Type B pancreatic cell (in vitro differentiated cells): ENCODE results near the gene POU2F3. TPM values are rescaled to one million over a fixed set of nuclear protein-coding genes. Genes with fewer than 3 reads are reported as not detected.

Experiments
- DNase-seq: peaks from one replicate; pipeline ENCODE4 v3.0.0; 2021; ENCODE audit warnings: mixed read lengths; ENCODE audit not compliant: unreplicated experiment; ENCODE audit errors: extremely low spot score
- H3K27ac Mint-ChIP-seq: 2 replicates; pipeline ENCODE4 v1.8.0; 2021; ENCODE audit warnings: mild to moderate bottlenecking, mixed read lengths
- H3K27me3 Mint-ChIP-seq: 2 replicates; pipeline ENCODE4 v1.8.0; 2021; ENCODE audit warnings: mixed read lengths
- H3K36me3 Mint-ChIP-seq: 2 replicates; pipeline ENCODE4 v1.8.0; 2021; ENCODE audit warnings: mixed read lengths
- H3K4me1 Mint-ChIP-seq: one replicate; pipeline ENCODE4 v1.8.0; 2021; ENCODE audit warnings: mixed read lengths; ENCODE audit not compliant: unreplicated experiment
- H3K4me3 Mint-ChIP-seq: 2 replicates; pipeline ENCODE4 v1.8.0; 2021; ENCODE audit warnings: mild to moderate bottlenecking, mixed read lengths
- H3K9me3 Mint-ChIP-seq: 2 replicates; pipeline ENCODE4 v1.8.0; 2021; ENCODE audit warnings: mixed read lengths
- total RNA-seq: library from RNA; stranded (reverse); gene quantifications from 2 replicates; pipeline ENCODE4 v1.2.1, GENCODE V29; 2021; ENCODE audit warnings: low replicate concordance
- TF ChIP-seq, protein P1 (sequence below): fragments of 200-600 bp; sonication (generic); conservative IDR thresholded peaks from 2 replicates; pipeline ENCODE4 v1.5.0; 2021; ENCODE audit warnings: antibody characterized with exemption, mild to moderate bottlenecking

Gene POU2F3
- total RNA-seq, 1 donor from 2014 or later: 1.4 TPM

DNA sequence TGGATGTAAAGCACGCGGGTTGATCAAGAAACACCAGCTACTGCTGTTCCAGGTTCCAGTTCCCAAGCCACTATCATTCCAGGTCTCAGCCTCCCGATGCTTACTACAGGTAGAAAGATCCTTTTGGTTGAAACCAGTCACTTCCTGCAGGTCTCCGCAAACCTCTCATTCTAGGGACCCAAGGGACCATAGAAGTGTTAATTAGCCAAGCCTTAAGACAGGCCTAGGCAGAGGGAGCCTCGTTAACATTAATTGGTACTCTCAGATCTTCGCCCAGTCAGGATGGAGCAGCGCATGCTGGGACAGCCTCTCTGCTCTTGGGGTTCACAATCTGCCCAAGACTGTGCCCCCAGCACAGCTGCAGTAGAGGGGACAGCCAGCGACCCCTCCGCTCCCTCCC is 40.3 kb upstream of the POU2F3 start:
- TF ChIP-seq, protein P1, sequence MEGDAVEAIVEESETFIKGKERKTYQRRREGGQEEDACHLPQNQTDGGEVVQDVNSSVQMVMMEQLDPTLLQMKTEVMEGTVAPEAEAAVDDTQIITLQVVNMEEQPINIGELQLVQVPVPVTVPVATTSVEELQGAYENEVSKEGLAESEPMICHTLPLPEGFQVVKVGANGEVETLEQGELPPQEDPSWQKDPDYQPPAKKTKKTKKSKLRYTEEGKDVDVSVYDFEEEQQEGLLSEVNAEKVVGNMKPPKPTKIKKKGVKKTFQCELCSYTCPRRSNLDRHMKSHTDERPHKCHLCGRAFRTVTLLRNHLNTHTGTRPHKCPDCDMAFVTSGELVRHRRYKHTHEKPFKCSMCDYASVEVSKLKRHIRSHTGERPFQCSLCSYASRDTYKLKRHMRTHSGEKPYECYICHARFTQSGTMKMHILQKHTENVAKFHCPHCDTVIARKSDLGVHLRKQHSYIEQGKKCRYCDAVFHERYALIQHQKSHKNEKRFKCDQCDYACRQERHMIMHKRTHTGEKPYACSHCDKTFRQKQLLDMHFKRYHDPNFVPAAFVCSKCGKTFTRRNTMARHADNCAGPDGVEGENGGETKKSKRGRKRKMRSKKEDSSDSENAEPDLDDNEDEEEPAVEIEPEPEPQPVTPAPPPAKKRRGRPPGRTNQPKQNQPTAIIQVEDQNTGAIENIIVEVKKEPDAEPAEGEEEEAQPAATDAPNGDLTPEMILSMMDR: no peak
- Mint-ChIP-seq H3K9me3 (no peaks in the 10 kb centered on the region), H3K36me3 (no peaks in the 10 kb centered on the region), H3K4me3 (no peak overlapping the region), H3K4me1 (peaks cover 43% of the 10 kb centered on the region), H3K27ac (no peak overlapping the region), H3K27me3 (peaks cover 21% of the 10 kb centered on the region)
- no peak for DNase-seq

GRCh38 chr11:120200677-120201076 is 39.3 kb upstream of the POU2F3 start:
- TF ChIP-seq, protein P1: no peak
- DNase-seq: no peak
- peaks cover 23% of the 10 kb centered on the region for H3K27me3 Mint-ChIP-seq
- H3K9me3 Mint-ChIP-seq: no peaks in the 10 kb centered on the region
- no peak overlapping the region for H3K27ac Mint-ChIP-seq
- peaks cover 33% of the 10 kb centered on the region for H3K4me1 Mint-ChIP-seq
- no peak overlapping the region for H3K4me3 Mint-ChIP-seq
- no peaks in the 10 kb centered on the region for H3K36me3 Mint-ChIP-seq

DNA sequence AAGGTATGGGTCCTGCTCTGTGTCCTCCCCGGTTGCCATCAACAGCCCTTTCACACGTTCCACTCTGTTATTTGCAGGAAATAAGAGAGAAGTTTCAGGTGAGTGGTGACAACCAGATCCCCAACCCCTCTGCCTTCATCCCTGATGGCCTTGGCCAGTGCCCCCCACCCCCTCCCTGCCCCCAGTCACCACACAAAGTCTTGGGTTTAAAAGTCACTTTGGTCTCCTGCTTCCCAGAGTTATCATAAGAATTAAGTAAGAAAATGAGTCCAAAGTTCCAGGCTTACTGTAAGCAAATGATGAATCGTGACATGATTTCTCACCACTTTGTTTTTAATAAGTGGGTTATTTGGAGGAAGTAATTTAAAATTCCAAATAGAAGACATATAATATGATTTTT is 38.3 kb upstream of the POU2F3 start:
- no peaks in the 10 kb centered on the region for H3K36me3 Mint-ChIP-seq
- H3K4me3 Mint-ChIP-seq: no peak overlapping the region
- H3K4me1 Mint-ChIP-seq: peaks cover 30% of the 10 kb centered on the region
- peaks cover 13% of the 10 kb centered on the region for H3K27me3 Mint-ChIP-seq
- TF ChIP-seq, protein P1: no peak
- no peaks in the 10 kb centered on the region for H3K9me3 Mint-ChIP-seq
- no peak overlapping the region for H3K27ac Mint-ChIP-seq
- DNase-seq: no peak

DNA sequence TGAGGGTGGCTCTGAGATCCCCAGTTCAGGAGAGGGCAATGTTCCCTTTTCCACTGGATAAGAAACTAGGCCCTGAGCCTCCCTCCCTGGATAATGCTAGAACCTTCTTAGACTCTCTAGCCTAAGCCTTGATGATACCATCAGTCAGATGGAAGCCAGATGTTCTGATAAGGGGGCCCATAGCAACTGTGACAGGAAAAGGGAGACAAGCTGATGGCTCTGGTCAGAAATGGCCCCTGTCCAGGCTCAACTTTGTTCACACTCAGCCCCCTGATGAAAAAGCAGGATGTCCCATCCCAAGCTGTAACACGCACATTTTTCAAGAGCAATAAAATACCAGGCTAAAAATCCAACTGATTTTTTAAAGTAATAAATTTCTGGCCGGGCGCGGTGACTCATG is 36.3 kb upstream of the POU2F3 start:
- Mint-ChIP-seq H3K9me3 (no peaks in the 10 kb centered on the region), H3K27ac (no peak overlapping the region), H3K4me3 (no peak overlapping the region), H3K4me1 (peaks cover 35% of the 10 kb centered on the region), H3K27me3 (peaks cover 25% of the 10 kb centered on the region), H3K36me3 (no peaks in the 10 kb centered on the region)
- TF ChIP-seq, protein P1: no peak
- no peak for DNase-seq

- DNase-seq: no peak
- peaks cover 46% of the 10 kb centered on the region for H3K4me1 Mint-ChIP-seq
- no peaks in the 10 kb centered on the region for H3K36me3 Mint-ChIP-seq
- TF ChIP-seq, protein P1: no peak
- H3K9me3 Mint-ChIP-seq: no peaks in the 10 kb centered on the region
- no peak overlapping the region for H3K27ac Mint-ChIP-seq
- no peak overlapping the region for H3K4me3 Mint-ChIP-seq
- H3K27me3 Mint-ChIP-seq: peaks cover 41% of the 10 kb centered on the region
Observed at GRCh38 chr11:120205596-120206161, 34.3 kb upstream of the POU2F3 start.

- Mint-ChIP-seq H3K27ac (no peak overlapping the region), H3K4me3 (peak overlapping the region; percentile 40), H3K36me3 (no peaks in the 10 kb centered on the region), H3K4me1 (peaks cover 37% of the 10 kb centered on the region), H3K27me3 (peaks cover 43% of the 10 kb centered on the region), H3K9me3 (no peaks in the 10 kb centered on the region)
- TF ChIP-seq, protein P1: no peak
- DNase-seq: no peak
Observed at GRCh38 chr11:120207512-120207911, 32.4 kb upstream of the POU2F3 start.
